ENCODE measurements around the gene TIPARP.
"Not testable (repeated sequence)": the region's sequence is repeated elsewhere in the genome, so short reads cannot be mapped to it uniquely, and the experiment has no call there.

The TIPARP gene

GRCh38 chr3:156720826-156721225 lies 46.4 kb downstream of the TIPARP start:
- no peak for DNase-seq

DNA sequence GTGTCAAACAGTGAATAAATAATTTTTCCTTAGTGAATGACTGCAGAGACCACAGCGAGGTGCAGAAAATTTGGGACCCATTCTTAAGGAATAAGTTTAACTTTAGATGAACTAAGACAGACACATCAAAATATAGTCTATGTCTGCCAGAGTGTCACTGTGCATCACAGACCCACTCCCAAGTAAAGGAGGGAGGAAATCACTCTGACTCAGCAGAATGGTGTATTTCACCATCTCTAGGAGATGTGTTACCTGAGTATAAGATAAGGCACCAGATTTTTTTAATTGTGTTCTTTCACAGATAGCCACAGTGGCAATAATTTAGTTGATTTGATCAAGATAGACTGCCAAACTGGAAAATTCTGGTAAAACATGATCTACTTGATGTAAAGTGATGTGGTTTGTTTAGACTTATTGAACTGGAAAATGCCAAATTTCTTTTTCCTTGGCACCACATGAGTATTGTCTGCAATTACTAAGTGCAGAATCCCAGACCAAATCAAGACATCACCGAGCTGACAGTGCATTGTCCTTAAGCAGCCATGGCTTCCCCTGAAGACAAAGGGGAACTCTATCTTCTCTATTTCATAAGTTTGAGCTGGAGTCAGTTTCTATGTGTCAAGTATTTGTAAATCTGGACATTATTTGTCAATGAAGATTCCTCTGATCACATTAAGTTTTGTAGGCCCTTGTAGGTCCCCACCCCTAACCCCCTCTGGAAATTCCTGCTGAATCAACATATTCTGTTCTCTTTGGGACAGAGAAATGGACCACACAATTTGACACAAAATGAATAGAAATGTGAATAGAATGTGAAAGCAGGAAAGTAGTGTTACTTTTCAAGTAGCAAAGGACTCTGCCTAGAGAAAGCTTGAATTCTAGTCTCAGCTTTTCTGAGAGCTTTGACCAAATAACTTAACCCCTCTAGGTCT lies 47.6 kb downstream of the TIPARP start:
- DNase-seq, result no peak

DNA sequence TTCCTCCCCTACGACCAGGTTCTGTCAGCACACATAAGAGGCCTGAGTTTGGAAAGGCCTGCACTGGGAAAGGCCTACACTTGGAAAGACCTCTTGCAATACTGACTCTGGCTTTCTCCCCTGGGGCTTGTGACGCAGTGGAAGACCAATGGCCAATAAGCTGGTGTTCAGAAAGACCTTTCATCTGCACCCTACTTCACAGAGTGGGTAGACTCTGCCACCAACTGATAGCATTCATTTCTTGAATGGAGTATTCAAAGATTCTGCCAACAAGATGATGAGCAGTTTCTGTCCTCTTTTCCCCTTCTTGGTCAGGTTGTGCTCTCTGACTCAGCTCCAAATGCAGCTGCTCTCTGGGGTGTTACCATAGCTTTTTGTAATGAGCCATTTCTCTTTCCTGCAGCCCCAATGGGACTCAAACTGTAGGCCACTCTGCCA lies 48.8 kb downstream of the TIPARP start:
- DNase-seq, result no peak

DNA sequence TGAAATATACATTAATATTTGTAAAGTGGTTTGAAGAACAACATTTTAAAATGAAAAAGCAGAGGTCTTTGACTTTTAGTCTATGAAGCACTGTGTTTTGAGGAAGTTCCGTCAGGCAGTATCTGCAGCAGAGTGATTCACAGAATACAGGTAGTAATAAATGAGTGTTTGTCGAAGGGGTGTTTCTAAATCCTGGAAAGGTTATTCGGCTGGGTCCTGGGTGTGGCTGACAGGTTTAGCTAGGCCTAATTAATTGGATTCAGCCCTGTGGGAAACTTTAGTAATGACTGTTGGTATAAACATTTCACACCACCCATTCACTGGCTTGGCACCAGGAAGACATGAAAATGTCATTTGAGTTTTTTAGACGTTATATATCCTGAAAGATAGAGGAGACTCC lies 51.3 kb downstream of the TIPARP start:
- DNase-seq, result no peak

- no peak for DNase-seq
Measured at GRCh38 chr3:156726456-156726855, 52.1 kb downstream of the TIPARP start.

- DNase-seq, result no peak
Measured at GRCh38 chr3:156727519-156728205, 53.3 kb downstream of the TIPARP start.

- DNase-seq, result no peak
Measured at GRCh38 chr3:156728267-156728985, 54.0 kb downstream of the TIPARP start.

- no peak for DNase-seq
Measured at GRCh38 chr3:156729460-156730179, 55.2 kb downstream of the TIPARP start.

- DNase-seq, result no peak
Measured at GRCh38 chr3:156731813-156732212, 57.4 kb downstream of the TIPARP start.

DNA sequence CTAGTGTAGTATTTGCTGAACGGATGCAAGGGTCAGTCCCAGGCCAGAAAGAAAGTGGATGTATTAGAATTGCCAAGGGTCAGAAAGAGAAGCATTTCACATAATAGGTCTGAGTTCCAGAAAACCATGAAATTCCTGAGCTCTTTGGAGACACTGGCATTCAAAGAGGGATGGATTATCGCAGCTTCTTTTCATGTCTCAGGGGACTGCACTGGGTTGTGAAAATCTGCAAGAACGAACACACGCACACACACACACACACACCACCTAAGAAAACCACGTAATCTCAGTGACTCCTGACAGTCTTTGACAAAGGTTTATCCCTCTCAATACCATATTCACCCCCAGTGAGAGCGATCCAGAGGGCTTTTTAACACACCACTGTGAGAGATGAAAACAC lies 57.9 kb downstream of the TIPARP start:
- DNase-seq, result no peak

- no peak for DNase-seq
Measured at GRCh38 chr3:156732715-156733421, 58.5 kb downstream of the TIPARP start.

GRCh38 chr3:156734661-156735060 lies 60.3 kb downstream of the TIPARP start:
- not testable (repeated sequence) for DNase-seq

GRCh38 chr3:156735471-156735870 lies 61.1 kb downstream of the TIPARP start:
- no peak for DNase-seq

DNA sequence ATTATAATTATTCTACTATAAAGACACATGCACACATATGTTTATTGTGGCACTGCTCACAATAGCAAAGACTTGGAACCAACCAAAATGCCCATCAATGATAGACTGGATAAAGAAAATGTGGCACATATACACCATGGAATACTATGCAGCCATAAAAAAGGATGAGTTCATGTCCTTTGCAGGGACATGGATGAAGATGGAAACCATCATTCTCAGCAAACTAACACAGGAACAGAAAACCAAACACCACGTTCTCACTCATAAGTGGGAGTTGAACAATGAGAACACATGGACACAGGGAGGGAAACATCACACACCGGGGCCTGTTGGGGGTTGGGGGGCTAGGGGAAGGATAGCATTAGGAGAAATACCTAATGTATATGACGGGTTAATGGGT lies 62.7 kb downstream of the TIPARP start:
- DNase-seq, result not testable (repeated sequence)

- DNase-seq, result no peak
Measured at GRCh38 chr3:156738251-156738650, 63.9 kb downstream of the TIPARP start.

DNA sequence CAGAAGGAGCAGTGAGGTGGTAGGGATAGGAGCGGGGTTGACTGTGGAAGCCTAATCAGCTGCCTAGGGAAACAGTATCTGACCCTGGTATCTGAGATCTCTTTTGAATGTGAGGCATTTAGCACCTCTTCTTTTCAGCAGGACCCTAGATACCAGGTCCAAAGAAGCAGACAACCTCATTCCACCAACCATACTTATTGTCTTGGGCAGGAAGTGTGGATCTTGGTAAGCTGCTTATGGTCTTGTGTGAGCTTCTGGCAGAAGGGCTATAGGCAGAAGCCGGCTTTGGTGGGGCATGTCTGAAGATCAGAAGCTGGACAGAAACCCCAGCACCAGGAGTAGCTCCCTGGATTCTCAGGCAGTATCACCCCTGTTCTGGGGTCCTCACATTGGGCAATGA lies 65.6 kb downstream of the TIPARP start:
- DNase-seq, result no peak

DNA sequence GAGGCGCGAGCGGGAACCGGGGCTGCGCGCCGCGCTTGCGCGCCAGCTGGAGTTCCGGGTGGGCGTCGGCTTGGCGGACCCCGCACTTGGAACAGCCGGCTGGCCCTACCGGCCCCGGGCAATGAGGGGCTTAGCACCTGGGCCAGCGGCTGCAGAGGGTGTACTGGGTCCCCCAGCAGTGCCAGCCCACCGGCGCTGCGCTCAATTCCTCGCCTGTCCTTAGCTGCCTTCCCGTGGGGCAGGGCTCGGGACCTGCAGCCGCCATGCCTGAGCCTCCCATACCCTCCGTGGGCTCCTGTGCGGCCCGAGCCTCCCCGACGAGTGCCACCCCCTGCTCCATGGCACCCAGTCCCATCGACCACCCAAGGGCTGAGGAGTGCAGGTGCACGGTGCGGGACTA lies 66.2 kb downstream of the TIPARP start:
- DNase-seq, result not testable (repeated sequence)

DNA sequence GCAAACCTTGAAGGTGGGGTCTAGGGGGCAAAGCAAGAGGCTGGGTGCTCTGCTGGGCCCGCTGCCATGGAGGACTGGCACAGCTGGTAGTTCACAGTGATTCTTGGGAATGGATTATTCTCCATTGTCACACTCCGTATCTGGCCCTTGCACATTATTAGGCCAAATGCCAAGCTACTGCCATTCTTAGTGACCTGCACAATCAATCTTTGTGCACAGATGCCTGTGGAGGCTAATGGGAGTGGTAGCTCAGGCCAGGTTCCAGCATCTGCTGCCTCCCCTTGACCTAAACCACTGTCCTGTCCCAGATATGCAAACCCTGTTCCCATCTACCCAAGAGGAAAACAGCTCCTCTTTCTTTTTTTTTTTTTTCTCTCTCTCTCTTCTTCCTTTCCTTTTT lies 67.5 kb downstream of the TIPARP start:
- no peak for DNase-seq

GRCh38 chr3:156742401-156742800 lies 68.0 kb downstream of the TIPARP start:
- no peak for DNase-seq

- no peak for DNase-seq
Measured at GRCh38 chr3:156743859-156744258, 69.5 kb downstream of the TIPARP start.

DNA sequence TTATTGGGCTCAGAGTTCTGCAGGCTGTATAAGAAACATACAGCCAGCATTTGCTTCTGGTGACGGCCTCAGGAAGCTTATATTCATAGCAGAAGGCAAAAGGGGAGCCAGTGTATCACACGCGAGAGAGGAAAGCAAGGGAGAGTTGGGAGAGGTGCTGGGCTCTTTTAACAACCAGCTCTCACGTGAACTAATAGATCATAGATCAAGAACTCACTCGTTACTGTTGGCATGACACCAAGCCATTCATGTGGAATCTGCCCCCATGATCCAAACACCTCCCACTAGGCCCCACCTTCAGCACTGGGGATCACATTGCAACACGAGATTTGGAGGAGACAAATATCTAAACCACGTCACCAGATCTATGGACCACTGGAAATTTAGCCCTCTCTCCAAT lies 70.2 kb downstream of the TIPARP start:
- DNase-seq, result no peak

DNA sequence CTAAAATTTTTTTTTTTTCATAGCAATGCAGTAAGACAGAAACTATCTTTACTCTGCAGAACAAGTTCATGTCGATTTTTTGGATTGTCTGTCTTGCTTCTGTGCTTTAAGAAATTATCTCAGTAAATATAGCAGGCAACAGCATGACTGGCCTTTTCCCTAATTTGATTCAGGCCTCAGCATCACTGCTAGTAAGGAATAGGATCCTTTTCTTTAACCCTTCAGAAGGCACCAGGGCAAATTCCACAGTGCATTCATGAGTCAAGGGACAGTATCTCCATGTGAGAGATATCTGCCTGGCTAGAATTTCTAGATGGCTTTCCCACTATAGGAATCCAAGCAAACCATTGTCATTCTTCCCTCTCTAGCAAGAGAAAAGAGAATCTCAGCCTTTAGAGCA lies 71.4 kb downstream of the TIPARP start:
- no peak for DNase-seq
